Fibroblast of the conjunctiva (primary cell): ENCODE data around the gene SPP2.

ENCODE experiments used
- DNase-seq: peaks from one replicate; pipeline ENCODE4 v3.0.0-alpha.2; 2010; ENCODE audit warnings: low read depth

The SPP2 gene

DNA sequence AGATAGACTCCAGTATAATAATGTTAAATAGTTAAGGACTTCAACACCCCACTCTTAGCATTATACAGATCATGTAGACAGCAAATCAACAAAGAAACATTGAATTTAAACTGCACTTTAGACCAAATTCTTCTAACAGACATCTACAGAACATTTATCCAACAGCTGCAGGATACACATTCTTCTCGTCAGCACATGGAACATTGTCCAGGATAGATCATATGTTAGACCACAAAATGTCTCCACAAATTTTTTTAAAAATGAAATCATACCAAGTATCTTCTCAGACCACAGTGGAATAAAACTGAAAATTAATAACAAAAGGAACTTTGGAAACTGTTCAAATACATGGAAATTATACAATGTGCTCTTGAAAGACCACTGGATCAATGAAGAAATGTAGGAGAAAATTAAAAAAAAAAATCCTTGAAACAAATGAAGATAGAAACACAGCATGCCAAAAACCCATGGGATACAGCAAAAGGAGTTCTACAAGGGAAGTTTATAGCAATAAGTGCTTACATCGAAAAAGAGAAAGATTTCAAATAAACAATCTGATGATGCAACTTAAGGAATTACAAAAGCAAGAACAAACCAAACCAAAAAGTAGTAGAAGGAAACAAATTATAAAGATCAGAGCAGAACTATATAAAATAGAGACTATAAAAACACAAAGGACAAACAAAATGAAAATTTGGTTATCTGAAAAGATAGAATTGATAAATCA is 12.3 kb upstream of the SPP2 start:
- no peak for DNase-seq

- DNase-seq = peak; percentile 27
Observed at GRCh38 chr2:234044157-234044556, 6.3 kb upstream of the SPP2 start.

DNA sequence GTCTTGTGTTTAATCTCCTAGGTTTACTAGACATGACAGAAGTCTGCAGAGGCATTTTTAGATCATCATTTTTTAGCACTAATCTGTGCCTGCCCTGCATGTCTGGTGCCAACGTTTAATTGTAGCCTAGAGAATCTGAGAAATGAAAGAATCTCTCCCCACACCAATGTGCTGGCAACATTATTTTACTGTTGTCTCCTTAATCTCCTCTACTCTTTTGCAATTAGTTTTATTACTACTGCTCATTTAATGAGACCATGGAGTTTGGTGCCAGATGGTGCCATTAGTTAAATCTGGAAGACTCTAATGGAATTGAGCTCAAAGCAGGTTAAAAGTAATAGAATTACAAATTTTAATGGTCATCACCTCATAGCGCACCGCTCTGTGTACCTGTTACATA is 4.0 kb upstream of the SPP2 start:
- DNase-seq = no peak

DNA sequence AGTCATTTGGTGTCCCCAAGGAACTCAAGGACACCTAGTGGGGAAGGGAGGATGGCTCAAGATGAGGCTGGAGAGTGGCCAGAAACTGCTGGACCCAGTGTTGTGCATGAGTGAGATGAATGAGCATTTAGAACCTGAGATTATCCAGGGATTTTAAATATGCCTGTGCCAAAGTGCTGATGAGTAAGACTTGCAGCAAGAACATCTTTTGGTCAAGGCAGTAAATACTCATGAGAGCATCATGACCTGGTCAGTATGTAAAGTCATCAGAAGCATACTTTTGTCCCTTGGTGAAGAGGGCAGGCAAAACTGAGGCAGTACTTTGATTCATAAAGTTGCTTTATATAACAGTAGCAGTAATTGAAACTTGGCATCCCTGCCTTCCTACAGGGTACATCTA is 3.1 kb upstream of the SPP2 start:
- DNase-seq = no peak

DNA sequence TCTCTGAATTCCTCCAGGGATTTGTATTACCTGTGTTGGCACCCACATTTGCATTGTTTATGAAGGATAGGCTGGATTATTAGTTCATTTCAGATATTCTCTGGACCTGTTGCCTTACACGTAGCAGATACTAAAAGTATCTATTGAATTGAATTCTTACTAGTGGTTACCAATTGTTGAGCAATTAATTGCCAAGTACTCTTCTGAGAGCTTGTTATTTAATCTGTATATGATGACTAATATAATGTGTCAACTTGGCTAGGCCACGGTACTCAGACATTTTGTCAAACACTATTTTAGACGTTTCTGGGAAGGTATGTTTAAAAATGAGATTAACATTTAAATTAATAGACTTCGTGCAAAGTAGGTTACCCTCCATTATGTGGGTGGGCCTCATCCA is 2.5 kb upstream of the SPP2 start:
- no peak for DNase-seq

GRCh38 chr2:234051374-234052070 is 1.0 kb downstream of the SPP2 start:
- DNase-seq = no peak

DNA sequence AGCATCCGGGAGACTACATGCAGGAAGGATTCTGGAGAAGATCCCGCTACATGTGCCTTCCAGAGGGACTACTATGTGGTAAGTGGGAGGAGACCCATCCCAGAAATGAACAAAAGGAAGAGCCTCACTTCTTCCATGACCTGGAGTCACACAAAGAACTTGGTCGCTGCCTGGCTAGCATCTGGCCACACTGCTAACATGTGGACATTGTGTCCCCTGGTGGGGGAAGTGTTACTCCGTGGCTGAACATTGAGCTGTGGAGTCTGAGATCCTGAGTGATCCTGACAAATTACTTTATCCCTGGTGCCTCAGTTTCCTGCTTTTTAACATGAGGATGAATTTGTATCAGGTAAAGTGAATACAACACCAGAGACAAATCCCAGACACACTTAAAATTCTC is 8.4 kb downstream of the SPP2 start:
- DNase-seq = no peak

DNA sequence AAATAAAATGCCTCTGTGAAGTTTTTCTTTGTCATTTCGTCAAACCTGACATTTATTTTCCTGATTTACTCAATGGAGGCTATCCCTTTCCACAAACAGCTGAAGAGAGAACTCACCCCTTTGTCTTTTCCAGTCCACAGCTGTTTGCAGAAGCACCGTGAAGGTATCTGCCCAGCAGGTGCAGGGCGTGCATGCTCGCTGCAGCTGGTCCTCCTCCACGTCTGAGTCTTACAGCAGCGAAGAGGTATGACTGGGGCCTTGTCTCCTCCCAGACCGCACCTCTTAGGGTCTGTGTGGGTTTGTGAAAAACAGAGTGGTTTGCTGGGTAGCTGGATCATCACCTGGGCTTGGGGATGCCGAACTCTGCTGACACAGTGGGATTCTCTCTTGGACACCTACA is 9.7 kb downstream of the SPP2 start:
- no peak for DNase-seq

DNA sequence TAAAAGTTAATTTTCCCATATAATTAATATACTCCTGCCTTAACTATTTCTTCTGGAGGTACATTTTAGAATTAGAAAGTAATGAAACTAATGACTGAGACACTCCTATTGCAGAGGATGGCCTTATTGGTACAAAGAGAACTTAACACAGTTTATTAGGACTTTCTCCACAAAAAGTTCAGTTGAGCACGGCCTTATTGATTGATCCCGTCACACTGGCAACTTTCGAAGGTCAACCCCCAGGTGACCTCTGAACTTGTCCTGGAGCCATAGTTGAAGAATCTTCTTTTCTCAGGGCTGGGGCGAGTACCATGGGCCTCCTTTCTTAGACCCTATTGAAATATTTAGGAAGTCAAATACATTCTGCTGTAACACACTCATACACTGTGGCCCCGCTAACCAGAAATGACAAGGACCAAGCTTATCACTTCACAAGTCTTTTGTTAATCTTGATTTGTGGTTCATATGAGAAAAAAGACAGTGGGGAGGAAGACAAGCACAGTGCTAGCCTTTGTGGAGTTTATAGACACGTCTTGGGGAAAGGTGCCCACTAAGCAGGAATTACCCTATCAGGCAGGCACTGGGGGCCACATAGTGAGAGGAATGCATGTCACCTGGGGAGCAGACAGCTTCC is 11.2 kb downstream of the SPP2 start:
- DNase-seq = no peak

DNA sequence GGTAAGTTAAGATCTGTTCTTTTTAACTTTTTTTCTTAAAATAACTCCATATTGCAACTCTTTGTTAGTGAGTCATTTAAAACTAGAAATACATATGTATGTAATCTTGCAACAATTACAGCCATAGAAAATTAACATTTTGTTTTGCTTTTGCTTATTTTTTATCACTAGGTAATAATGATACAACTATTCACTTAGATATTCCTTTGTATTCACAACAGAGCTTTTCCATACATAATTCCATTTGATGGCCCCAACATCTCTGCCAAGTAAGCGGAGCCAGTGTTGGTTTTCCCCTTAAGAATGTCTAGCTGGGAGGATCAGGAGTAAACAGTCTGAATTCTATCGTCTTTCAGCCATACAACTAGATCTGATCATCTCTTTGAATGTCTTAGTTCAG is 16.1 kb downstream of the SPP2 start:
- DNase-seq = no peak

DNA sequence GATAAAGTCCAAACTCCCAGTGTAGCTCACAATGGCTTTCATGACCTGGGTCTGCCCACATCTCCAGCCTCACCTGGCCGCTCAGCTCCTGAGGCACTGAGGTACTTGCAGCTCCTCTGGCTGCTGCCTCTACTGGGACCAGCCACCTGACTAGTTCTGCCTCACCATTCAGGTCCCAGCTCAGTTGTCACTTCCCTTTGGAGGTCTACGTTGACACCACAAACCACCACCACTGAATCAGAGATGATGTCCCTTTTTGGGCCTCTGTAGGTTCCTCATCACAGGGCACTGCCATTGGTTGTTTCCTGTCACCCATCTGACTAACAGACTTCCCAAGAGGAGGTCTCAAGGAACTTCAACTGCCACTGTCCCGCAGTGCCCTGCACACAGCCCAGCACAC is 21.2 kb downstream of the SPP2 start:
- DNase-seq = no peak

DNA sequence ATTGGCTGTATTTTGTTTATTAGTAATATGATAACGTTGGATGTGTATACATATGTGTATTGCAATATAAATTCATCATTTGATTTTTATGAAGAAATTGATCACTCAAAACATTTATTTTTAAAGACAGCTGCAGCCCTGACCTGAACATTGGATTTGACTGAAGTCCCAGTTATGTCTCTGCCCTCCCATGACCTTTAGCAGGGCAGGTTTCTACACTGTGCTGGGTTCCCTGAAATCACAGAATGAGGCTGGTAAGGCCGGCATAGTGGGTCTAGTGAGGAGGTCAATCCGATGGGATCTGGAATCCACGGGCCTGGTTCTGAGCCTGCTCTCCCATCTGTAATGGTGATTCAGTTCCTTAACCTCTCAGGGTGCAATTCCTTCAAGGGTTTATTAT is 22.0 kb downstream of the SPP2 start:
- DNase-seq = no peak

DNA sequence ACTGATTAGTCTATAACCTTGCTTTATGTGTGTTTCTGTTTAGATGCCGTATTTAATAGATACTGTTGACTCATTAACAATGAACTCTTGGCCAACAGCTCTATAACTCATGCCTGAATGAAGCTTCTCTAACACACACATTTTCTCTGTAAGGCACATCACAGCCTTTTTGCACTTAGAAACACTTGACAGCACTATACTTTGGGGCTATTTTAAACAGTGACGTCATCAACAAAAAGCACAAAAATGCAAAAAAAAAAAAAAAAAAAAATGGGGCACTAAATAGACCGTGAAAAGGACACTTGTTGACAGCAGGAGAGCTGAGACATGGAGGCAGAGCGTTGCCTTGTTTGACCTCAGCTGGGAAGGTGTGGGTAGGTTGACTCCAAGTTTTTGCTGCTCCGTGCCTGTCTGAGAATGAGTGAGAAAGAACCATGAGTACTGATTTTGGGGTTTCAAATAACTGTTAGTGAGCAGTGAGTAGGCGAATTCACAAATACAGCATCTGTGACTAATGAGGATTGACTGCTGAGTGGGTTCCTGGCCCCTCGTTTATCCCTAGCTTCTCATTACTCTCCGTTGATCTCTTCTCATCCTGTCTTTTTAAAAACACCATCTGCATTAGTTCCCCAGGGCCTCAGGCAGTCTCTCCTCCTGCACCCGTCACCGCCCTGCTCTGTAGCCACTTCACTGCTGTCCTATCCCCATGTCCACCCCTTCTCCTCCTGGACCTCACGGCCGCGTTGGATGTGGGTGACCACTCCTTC is 24.4 kb downstream of the SPP2 start:
- no peak for DNase-seq

- DNase-seq = no peak
Observed at GRCh38 chr2:234075518-234075915, 25.0 kb downstream of the SPP2 start.

DNA sequence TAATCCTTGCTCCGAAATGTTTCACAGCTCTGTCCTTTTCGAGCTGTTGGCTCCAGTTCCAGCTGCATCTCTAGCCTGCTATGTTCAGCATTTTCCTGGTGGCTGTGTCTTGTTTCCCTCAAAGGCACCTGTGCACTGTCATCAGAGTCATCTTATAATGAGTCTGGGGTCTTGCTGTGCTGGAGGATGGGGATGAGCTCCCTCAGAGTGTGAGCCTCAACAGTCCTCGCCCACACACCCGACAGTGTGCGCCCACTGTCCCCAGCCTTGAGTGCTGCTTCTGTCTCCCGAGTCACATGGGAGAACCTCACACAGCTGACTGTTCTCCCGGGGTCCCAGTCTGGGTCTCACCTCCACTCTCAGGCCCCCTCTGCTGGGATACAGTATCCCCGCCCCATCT is 25.4 kb downstream of the SPP2 start:
- no peak for DNase-seq

DNA sequence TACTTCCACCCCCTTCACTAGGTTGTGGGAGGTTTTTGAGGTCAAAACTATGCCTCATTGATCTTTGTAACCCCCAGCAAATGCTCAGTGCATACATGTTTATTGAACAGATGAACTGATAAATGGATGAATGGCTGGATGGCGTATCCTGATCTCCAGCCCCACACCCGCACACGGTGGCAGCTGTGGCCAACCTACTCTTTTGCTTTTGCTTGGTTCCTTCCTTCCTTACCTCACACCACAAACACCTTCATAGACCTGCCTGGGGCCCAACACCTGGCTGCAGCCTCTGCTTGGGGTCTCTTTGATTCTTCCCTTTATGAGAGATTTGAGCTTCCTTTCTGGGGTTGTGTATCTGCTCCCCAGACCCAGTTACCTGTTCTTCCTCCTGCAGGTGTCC is 25.9 kb downstream of the SPP2 start:
- DNase-seq = no peak

DNA sequence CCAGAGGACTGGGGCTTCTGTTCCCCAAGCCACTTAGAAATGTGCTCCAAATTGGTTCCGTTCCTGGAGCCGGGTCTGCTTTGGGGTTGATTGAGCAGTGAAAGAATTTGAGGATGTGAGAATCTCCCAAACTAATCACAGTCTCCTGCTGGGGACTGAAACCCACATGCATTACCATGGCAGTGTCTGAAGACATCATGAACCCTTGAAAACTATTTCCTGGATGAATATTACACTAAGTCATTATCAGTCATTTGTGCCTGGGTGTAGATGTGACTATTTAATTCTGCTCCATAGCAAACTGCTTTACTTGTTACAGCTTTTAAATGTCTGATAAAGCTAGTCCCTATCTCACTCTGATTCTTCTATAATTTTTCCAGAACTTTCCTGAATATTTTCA is 27.6 kb downstream of the SPP2 start:
- no peak for DNase-seq

DNA sequence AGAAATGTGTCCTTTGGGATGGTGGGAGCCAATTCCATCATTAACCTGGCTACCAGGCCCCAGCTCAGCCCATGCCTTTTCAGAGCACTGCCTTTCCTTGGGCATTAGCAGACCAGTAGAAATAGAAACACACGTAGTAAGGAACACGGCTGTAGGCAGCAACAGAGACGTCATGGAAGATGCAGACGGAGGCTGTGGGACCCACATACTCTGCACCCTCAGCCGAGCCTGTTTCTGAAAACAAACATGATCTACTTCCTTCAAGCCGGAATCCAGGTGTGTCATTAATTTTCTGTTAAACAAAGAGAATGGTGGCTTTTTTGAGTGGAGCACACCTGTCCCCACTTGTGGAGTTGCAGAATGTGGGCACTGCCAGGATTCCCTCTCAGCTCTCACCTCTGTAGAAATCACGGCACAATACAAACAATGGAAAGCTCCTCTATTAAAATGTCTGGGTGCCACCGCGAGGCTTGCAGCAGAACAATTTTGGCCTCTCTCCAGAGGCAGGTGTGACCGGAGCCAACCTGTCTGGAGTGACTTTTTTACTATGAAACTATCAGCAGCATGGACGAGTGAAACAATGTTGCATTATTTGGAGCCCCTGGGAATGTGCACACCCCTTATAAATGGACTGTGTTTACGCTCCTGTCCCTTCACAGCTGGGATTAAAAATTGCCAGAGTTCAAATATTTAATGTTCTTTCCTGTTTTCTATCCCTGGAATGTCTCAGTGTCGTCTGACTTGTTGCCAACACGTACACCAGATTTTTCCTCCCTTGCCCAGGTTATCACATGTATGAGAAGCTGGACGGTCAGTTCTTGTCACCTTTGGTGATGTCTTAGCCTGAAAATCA is 31.7 kb downstream of the SPP2 start:
- no peak for DNase-seq

- DNase-seq = no peak
Observed at GRCh38 chr2:234083572-234084348, 33.3 kb downstream of the SPP2 start.

GRCh38 chr2:234091432-234091879 is 41.0 kb downstream of the SPP2 start:
- DNase-seq = no peak

- no peak for DNase-seq
Observed at GRCh38 chr2:234091883-234092282, 41.4 kb downstream of the SPP2 start.
